ENCODE results near the gene SLC6A7.
"Not testable (repeated sequence)": the region's sequence is repeated elsewhere in the genome, so short reads cannot be mapped to it uniquely, and the experiment has no call there.

The SLC6A7 gene

DNA sequence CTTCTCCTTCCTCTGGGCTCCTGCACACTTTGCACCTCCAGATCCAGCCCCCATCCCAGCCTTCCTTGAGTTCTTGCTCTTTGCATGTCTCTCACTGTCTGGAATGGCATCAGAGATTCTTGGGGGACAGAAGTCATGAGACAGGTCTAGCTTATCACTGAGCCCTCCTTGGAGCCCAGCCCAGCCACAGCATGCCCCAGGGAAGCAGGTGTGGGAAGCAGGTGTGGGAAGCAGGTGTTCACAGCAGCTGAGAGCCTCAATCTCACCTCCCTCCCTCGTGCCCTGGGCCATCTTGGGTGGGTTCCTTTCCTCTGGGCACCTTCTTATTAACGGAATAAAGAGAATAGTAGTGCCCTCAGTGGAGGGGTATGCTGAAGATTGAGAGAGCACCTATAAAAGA is 27.2 kb downstream of the SLC6A7 start:
- no peak for DNase-seq (ENCODE audit: low read depth in 2 of 2, low spot score in 1 of 2)

- DNase-seq (ENCODE audit: low read depth in 2 of 2, low spot score in 1 of 2): peak; percentile 61 to 63
Observed at GRCh38 chr5:150217873-150218692, 28.2 kb downstream of the SLC6A7 start.

DNA sequence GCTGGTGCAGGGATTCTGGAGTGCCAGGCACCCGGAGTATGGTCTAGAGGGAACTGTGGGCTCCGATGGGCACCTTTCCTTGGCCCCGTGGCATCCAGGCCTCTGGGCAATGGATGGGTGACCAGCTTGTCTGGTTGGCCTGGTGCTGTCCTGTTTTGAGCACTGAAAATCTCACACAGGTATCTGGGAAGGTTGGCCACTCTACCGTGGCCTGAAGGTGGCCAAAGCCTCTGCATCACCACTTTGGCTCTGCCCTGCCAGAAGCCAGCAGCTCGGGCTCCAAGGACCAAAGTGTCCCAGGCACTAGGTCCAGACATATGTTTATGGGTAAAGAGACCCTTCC is 28.8 kb downstream of the SLC6A7 start:
- DNase-seq (ENCODE audit: low read depth in 2 of 2, low spot score in 1 of 2): no peak

GRCh38 chr5:150219142-150219541 is 29.3 kb downstream of the SLC6A7 start:
- no peak for DNase-seq (ENCODE audit: low read depth in 2 of 2, low spot score in 1 of 2)

GRCh38 chr5:150219861-150220260 is 30.0 kb downstream of the SLC6A7 start:
- DNase-seq (ENCODE audit: low read depth in 2 of 2, low spot score in 1 of 2): no peak

DNA sequence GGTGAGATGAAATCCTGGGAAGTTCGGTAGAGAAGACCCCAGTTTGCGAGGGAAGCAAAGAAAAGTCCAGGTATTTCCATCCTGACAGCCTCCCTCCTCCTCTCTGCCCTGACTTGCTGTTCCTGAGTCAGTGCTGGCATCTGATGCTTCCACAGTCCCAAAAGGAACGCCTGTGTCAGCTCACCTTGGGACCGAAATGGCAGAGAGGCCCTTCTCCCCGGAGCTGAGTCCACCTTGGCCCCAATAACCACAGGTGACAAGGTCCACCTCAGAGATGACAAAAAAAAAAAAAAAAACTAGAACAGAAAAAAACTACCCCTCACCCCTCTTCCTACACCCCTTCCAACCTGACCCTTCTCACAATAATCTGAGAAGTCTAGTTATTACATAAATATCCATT is 31.6 kb downstream of the SLC6A7 start:
- DNase-seq (ENCODE audit: low read depth in 2 of 2, low spot score in 1 of 2): no peak

GRCh38 chr5:150222906-150223305 is 33.0 kb downstream of the SLC6A7 start:
- no peak for DNase-seq (ENCODE audit: low read depth in 2 of 2, low spot score in 1 of 2)

- DNase-seq (ENCODE audit: low read depth in 2 of 2, low spot score in 1 of 2): no peak
Observed at GRCh38 chr5:150223474-150223873, 33.6 kb downstream of the SLC6A7 start.

DNA sequence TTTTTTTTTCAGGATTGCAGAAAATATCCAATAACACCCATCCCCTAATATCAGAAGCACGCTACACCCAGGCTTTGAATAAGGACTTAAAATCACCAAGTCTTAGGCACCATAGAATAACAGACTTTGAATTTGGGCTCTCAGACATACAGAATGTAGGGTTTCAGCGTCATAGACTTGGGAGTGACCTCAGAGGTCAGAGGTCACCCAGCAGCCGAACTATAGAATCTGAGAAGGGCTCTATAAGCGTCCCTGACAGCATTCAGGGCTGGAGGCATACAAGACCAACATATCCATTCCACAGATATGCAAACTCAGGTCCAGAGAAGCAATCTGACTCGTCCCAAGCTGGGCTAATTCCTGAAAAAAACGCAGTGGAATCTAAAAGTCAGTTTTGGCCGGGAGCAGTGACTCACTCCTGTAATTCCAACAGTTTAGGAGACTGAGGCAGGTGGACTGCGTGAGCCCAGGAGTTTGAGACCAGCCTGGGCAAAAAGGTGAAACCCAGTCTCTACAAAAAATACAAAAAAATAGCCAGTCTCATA is 34.7 kb downstream of the SLC6A7 start:
- DNase-seq (ENCODE audit: low read depth in 2 of 2, low spot score in 1 of 2): no peak

DNA sequence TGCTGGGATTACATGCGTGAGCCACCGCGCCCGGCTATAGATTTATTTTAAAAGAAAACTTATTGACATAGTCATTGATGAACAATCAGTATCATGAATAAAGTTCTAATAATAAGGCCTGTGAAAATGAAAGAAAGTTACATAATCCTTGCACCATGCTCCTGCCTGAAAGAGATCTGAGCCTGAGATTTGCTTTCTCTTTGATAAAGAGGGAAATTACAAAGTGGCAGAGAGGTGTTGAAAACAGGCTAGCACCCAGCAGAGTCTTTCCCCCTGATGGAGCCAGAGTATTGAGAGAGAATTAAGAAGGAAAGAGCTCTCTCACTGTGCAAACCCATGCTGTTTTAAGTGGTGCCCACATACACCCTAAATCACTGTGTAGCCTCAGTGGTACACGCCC is 37.2 kb downstream of the SLC6A7 start:
- DNase-seq (ENCODE audit: low read depth in 2 of 2, low spot score in 1 of 2): no peak

DNA sequence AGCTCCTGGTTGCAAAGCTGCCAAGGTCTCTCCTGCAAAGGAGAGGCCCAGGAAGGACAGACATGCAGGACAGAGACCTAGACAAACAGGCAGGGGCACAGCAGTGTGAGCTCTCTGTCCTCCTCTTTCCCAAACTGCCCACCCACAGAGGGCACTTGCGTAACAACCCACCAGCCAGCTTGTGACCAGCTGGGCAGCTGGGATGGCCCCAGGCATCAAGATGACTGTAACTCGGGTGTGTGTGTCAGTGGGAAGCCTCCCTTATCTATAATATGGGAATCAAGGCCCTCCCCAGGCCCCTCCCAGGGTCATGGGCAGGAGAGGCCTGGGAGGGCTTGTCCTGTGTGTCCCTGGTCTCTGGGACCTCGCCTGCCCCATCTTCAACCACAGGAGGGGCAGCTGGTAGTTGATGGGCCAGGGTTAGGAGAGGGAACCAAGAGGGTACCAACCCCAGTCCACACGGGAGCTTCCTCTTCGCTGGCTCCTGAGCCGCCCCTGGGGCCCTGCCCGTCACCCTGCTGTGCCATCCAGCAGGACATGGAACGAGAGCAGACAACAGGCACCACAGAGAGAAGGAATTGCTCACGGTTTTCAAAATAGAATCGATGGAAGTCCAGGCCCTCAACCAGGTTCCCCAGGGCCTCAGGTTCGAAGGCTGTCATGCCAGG is 37.9 kb downstream of the SLC6A7 start:
- DNase-seq (ENCODE audit: low read depth in 2 of 2, low spot score in 1 of 2): no peak

- DNase-seq (ENCODE audit: low read depth in 2 of 2, low spot score in 1 of 2): no peak
Observed at GRCh38 chr5:150229571-150229970, 39.7 kb downstream of the SLC6A7 start.

DNA sequence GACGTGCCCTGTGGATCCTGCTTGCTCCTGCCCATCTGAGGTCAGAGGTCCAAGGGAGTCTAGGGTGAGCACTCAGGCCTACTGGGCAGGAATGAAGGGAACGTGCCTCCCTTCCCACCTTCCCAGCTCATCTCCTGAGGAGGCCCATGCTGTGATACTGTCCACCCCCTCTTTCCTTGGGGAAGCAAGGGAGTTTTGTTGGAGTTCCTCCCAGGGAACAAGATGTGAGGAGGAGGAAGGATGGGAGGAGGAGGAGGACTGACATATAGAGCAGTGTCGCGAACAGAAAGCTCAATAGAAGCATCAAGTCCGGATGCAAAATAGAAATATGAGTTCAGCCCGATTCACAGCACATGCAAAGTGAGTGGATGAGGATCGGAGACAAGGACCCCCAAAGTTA is 41.0 kb downstream of the SLC6A7 start:
- DNase-seq (ENCODE audit: low read depth in 2 of 2, low spot score in 1 of 2): no peak

- DNase-seq (ENCODE audit: low read depth in 2 of 2, low spot score in 1 of 2): not testable (repeated sequence)
Observed at GRCh38 chr5:150233706-150234105, 43.8 kb downstream of the SLC6A7 start.

DNA sequence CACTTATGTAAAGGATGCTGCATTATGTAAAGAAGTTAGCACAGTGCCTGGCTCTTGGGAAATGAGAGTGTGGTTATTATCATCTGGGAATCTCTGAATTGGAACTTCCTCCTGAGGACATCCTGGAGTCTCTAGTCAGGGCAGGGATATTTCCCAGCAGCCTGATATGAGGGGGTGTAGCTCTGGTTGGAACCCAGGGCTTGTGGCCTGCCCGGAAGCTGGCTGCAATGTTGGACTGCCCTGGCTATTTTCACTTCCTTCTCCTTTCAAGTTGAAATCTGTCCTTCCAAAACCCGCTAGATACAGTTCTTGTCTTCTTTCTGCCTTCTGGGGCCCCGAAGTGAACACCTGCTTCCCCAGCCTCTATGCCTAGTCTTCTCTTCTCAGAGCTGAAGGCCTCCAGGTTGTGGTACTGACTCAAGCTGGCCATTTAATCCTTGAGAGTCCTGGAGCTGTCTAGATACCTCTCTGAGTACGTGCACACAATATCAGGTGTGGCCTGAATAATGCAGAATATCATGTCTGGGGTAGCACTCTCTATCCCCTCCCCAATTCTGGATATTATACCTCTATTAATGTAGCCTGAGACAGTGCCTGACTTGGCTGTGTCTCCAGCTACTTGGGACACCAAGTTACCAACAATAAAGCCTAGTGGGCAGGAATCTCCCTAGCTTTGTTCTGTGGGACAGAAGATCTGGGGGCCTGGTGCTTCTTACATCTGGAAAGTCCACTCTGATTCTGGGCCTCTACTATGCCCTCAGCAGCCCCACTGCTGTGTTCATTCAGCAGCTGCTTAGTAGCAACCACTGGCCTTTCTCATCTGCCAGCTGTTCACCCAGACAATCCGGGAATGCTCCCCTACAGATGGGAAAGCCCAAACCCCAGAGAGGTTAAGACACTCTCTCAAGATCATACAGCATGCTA is 45.0 kb downstream of the SLC6A7 start:
- DNase-seq (ENCODE audit: low read depth in 2 of 2, low spot score in 1 of 2): no peak

- no peak for DNase-seq (ENCODE audit: low read depth in 2 of 2, low spot score in 1 of 2)
Observed at GRCh38 chr5:150235500-150235854, 45.6 kb downstream of the SLC6A7 start.

- DNase-seq (ENCODE audit: low read depth in 2 of 2, low spot score in 1 of 2): no peak
Observed at GRCh38 chr5:150236313-150236712, 46.5 kb downstream of the SLC6A7 start.

GRCh38 chr5:150236981-150237754 is 47.3 kb downstream of the SLC6A7 start:
- DNase-seq (ENCODE audit: low read depth in 2 of 2, low spot score in 1 of 2): no peak

DNA sequence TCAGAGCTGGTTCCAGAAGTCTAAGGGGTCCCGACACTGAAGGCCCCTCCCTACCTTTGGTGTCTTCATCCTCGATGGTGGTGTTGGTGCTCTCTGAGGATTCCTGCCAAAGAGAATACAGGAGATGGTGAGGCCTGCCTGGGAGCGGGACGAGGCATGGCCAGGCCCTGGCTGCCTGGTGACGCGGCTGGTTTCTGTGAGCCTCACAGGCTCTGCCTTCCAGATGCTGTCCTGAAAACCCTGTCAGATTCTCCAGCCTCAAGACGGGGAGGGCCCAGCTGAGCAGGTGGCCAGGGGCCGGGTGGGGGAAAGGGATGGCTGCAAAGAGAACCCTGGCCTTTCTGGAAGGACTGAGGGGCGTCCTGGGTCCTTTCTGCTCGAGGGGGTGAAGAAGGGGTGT is 48.8 kb downstream of the SLC6A7 start:
- no peak for DNase-seq (ENCODE audit: low read depth in 2 of 2, low spot score in 1 of 2)

DNA sequence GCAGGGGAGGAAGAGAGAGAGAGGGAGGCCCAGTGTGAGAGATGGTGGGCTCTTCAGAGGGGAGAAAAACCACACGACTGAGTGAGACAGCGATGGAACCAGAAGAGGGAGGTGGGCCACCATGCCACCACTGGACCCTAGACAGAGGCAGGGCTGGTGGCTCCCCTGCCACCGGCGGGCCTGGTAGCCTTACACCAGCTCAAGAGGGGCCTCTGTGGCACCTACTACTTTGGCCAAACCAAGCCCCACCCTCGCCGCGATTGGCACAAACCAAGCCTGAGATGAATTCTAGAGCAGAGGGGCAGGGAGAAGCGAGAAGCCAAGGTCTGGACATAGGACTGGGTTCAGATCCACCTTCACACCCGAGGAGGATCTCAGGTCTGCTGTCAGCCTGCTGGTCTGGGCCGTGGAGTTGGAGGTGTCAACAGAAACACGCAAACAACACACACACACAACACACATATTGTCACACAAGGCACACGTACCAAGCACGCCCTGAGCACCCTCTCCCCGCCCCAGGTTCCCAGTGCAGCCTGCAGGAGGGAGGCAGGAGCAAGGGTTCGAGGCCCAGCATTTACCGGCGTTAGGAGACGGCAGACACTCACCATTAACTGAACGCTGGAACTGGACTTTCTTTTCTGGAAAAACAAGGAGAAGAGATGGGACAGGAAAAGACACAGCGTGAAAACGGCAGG is 49.4 kb downstream of the SLC6A7 start:
- no peak for DNase-seq (ENCODE audit: low read depth in 2 of 2, low spot score in 1 of 2)

Measured in stimulated activated CD8-positive, alpha-beta memory T cell treated with anti-CD3 and anti-CD28 coated beads, Interleukin-4, amount 100 ng/mL, for 1 hour (primary cell).